ENCODE data around the gene PARM1.

The PARM1 gene

DNA sequence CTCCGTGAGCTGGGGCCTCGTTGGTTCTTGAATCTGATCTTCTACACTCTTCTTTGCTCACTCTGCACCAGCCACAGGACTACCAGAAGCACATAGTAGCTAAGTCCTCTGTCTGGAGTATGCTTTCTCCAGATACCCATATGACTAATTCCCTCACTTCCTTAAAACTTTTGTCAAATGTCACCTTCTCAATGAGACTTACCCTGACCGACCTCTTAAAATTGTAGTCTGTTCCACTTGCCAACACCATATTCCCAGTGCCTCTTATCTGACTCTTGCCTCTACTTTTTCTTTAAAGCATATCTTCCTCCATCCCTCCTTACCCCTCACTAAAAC lies 10.0 kb downstream of the PARM1 start:
- TF ChIP-seq, protein P1, sequence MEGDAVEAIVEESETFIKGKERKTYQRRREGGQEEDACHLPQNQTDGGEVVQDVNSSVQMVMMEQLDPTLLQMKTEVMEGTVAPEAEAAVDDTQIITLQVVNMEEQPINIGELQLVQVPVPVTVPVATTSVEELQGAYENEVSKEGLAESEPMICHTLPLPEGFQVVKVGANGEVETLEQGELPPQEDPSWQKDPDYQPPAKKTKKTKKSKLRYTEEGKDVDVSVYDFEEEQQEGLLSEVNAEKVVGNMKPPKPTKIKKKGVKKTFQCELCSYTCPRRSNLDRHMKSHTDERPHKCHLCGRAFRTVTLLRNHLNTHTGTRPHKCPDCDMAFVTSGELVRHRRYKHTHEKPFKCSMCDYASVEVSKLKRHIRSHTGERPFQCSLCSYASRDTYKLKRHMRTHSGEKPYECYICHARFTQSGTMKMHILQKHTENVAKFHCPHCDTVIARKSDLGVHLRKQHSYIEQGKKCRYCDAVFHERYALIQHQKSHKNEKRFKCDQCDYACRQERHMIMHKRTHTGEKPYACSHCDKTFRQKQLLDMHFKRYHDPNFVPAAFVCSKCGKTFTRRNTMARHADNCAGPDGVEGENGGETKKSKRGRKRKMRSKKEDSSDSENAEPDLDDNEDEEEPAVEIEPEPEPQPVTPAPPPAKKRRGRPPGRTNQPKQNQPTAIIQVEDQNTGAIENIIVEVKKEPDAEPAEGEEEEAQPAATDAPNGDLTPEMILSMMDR (IDR thresholded peaks at IDR 0.05), result no peak

DNA sequence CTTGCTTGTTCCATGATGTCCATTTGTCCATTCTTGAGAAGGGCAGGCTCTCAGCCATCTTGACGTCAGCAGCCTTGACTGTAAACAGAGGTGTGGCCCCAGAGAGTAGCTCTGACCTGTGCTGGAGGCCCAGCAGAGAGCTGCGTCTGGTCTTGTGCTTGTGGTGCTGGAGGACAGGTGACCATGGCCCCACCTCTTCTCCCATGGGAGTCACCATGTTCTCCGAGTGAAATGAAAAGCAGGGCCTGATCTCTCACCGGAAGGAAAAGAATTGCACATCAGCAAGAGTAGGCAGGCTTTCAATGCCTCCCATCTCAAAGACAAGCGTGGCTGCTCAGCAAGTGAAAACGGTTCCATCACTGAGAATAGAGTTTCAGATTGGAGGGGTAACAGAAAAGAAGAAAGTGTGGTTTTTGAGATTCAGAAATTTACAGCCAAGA lies 11.5 kb downstream of the PARM1 start:
- TF ChIP-seq, protein P1 (IDR thresholded peaks at IDR 0.05), result no peak

DNA sequence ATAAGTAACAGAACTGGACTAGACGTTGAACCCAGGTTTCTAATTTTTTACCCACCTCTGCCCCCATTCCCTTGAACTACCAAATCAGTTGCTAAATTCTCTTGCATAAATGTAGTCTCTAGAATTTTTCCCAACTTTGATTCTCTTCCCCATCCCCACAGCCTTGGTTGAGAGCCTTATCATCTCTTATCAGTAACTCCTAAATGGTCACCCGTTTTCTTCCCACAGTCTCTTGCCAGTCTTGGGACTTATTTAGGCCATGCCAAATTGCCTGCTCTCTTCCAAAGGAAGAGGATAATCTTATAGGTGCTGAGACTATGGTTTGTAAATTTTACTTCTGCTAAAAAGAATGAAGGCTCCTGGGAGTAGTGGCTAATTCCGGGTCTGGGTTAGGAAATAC lies 13.3 kb downstream of the PARM1 start:
- TF ChIP-seq, protein P1 (IDR thresholded peaks at IDR 0.05), result no peak

DNA sequence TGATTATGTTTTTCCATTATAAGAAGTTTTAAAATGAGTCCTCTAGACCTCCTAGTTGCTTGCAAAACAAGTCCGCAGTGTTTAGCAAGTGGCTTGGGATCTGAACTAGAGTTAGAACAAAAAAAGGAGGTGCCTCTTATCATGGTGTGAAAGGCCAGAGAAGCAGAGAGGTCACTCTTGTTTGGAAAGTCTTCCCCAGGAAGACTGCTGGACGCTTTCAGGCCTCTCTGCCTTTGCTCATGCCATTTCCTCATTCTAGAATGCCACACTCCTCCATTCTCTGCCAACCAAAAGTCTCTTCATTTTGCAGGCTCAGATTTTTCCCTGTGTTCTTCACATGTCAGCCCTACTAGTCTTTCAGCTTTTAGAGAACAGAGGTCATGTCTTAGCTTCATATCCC lies 14.9 kb downstream of the PARM1 start:
- TF ChIP-seq, protein P1 (IDR thresholded peaks at IDR 0.05), result no peak

DNA sequence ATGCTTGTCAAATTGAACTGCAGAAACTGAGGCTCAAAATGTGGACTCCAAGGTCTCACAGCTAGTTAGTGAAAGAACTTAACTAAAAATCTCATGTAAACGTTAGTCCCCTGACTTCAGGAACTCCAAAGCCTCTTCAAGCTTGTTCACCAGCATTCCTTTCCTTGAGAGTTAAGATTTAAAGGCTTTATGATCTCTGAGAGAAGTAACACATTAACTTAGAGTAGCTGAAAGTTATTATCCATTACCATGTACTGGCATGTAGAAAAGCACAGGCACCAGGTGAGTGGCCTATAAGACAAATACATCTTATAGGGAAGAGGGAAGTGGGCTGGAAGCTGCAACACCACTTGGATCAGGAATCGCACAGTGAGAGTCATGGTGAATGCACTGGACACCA lies 15.3 kb downstream of the PARM1 start:
- TF ChIP-seq, protein P1 (IDR thresholded peaks at IDR 0.05), result no peak

DNA sequence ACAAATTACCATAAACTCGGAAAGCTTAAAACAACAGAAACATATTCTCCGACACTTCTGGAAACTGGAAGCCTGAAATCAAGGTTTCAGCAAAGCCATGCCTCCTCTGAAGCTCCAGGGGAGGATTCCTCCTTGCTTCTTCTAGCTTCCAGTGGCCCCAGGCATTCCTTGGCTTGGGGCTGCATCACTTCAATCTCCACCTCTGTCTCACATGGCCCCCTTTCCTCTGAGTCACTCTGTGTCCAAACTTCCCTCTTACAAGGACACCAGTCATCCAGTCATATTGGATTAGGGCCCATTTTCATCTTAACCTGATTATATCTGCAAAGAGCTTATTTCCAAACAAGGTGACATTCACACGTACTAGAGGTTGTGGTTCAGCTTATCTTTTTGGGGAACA lies 17.3 kb downstream of the PARM1 start:
- TF ChIP-seq, protein P1 (IDR thresholded peaks at IDR 0.05), result no peak

DNA sequence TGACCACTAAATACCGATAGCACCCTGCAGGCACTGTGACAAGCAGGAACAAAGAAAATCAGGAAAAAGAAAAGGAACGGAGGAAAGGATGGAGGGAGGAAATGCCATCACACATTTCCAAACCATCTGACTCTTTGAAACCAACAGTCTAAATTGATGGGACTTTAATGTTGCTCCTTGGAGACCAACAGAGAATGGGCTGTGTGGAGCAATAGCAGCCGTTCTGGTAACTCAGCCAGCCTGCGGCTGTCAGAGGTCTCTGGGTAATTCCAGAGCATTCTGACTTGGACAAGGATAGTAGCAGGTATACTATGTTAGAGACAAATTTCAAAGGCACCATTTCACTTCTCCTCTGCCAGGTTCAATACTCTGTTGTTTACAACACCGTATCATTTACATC lies 18.0 kb downstream of the PARM1 start:
- TF ChIP-seq, protein P1 (IDR thresholded peaks at IDR 0.05), result no peak

DNA sequence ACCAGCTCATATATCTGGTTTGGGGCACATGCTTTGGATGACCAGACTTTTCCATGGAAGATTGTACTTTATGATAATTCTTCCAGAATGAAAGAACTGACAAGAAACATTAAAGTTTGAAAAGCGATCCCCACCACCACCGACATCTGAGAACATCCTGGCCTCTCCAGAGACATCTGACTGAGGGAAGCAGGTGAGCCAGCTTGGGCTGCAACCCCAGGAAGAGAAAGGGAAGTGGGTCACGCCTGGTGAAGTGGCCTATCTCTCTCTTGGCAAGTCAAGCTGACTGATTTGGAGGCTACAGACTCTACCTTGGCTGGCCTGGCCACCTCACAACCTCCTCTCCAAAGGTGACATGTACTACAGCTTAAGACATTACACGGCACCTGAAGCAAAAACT lies 20.7 kb downstream of the PARM1 start:
- TF ChIP-seq, protein P1 (IDR thresholded peaks at IDR 0.05), result no peak
